Smooth muscle cell (in vitro differentiated cells): ENCODE results near the gene NR1I3. TPM values are rescaled to one million over a fixed set of nuclear protein-coding genes. Genes with fewer than 3 reads are reported as not detected.

Source experiments
- DNase-seq: peaks from one replicate; lab custom pipeline; 2025; ENCODE audit not compliant: unreplicated experiment; lab: John Stamatoyannopoulos, UW
- H2AFZ ChIP-seq: fragments of 200-600 bp; sonication (generic); 2 replicates; pipeline ENCODE4 v1.6.0; 2016; ENCODE audit warnings: antibody characterized with exemption, low read depth, mild to moderate bottlenecking
- H3F3A ChIP-seq: fragments of 200-600 bp; sonication (generic); 2 replicates; pipeline ENCODE4 v1.6.0; 2017; ENCODE audit warnings: antibody characterized with exemption, low read depth
- H3K27ac ChIP-seq: fragments of 200-600 bp; sonication (generic); 2 replicates; pipeline ENCODE4 v1.5.1; 2016; ENCODE audit warnings: low read depth, mild to moderate bottlenecking
- H3K27me3 ChIP-seq: fragments of 200-600 bp; sonication (generic); 2 replicates; pipeline ENCODE4 v1.6.1; 2016; ENCODE audit warnings: low read depth, mild to moderate bottlenecking
- H3K36me3 ChIP-seq: fragments of 200-600 bp; sonication (generic); 2 replicates; pipeline ENCODE4 v1.5.1; 2016; ENCODE audit warnings: low read depth
- H3K4me1 ChIP-seq: fragments of 200-600 bp; sonication (generic); 2 replicates; pipeline ENCODE4 v1.5.1; 2016; ENCODE audit warnings: low read depth
- H3K4me2 ChIP-seq: fragments of 200-600 bp; sonication (generic); 2 replicates; pipeline ENCODE4 v1.6.0; 2016; ENCODE audit warnings: mild to moderate bottlenecking
- H3K4me3 ChIP-seq: fragments of 200-600 bp; sonication (generic); 2 replicates; pipeline ENCODE4 v1.5.1; 2016; ENCODE audit warnings: mild to moderate bottlenecking
- H3K79me2 ChIP-seq: fragments of 200-600 bp; sonication (generic); 2 replicates; pipeline ENCODE4 v1.6.0; 2016; ENCODE audit warnings: low read depth, mild to moderate bottlenecking
- H3K9ac ChIP-seq: fragments of 200-600 bp; sonication (generic); 2 replicates; pipeline ENCODE4 v1.6.0; 2016; ENCODE audit warnings: low read depth
- H3K9me3 ChIP-seq: fragments of 200-600 bp; sonication (generic); replicated peaks from 2 replicates; pipeline ENCODE4 v1.5.1; 2016; ENCODE audit warnings: low read depth
- H4K20me1 ChIP-seq: fragments of 200-600 bp; sonication (generic); 2 replicates; pipeline ENCODE4 v1.6.0; 2016; ENCODE audit warnings: low read depth
- CTCF ChIP-seq: fragments of 200-600 bp; sonication (generic); IDR thresholded peaks from 2 replicates; pipeline ENCODE4 v1.5.1; 2017; ENCODE audit warnings: borderline replicate concordance, mild to moderate bottlenecking, antibody characterized with exemption; ENCODE audit not compliant: insufficient read depth, poor library complexity, severe bottlenecking
- WGBS: methylation state at CpG from one replicate; pipeline ENCODE4 v1.1.7; 2016; ENCODE audit warnings: low lambda C conversion rate; 5-methylcytosine and 5-hydroxymethylcytosine counted together
- polyA plus RNA-seq: library from polyadenylated mRNA; unstranded; fragments of >200 nt; fragmentation: Nextera tagmentation; extraction: Ambion mirVana; gene quantifications from 2 replicates; pipeline ENCODE4 v1.2.1, GENCODE V29; 2016
- total RNA-seq: library from RNA; depleted of rRNA; stranded (reverse); fragments of >200 nt; gene quantifications from 2 replicates; pipeline ENCODE4 v1.2.3, GENCODE V29; 2014

Gene NR1I3
- total and polyA plus RNA-seq, 2 experiments from 2014 or later, result 0.90 TPM; not detected in 1

- WGBS, result 63% methylated on average over 13 of the region's 15 CpGs
- H3K4me1 ChIP-seq, result peaks cover 18% of the 10 kb centered on the region
- H3K4me2 ChIP-seq, result no peak overlapping the region
- no peak for DNase-seq
- no peak overlapping the region for H3K4me3 ChIP-seq
- TF ChIP-seq CTCF, result peak; percentile 78
- H3K27me3 ChIP-seq, result no peaks in the 10 kb centered on the region
- H3K79me2 ChIP-seq, result peaks cover 6% of the 10 kb centered on the region
- H3K9me3 ChIP-seq, result no peaks in the 10 kb centered on the region
- H4K20me1 ChIP-seq, result no peaks in the 10 kb centered on the region
- H3K9ac ChIP-seq, result no peak overlapping the region
- H3K27ac ChIP-seq, result no peak overlapping the region
- no peaks in the 10 kb centered on the region for H3K36me3 ChIP-seq
- no peak overlapping the region for H2AFZ ChIP-seq
- peaks cover 7% of the 10 kb centered on the region for H3F3A ChIP-seq
Measured at GRCh38 chr1:161192476-161193465, 45.2 kb downstream of the NR1I3 start.

- Histone ChIP-seq H3K27ac (no peak overlapping the region), H3K36me3 (no peaks in the 10 kb centered on the region), H3K9me3 (no peaks in the 10 kb centered on the region), H3K4me3 (no peak overlapping the region), H3K4me1 (peaks cover 10% of the 10 kb centered on the region), H2AFZ (no peak overlapping the region), H3K27me3 (no peaks in the 10 kb centered on the region), H3K9ac (no peak overlapping the region), H4K20me1 (no peaks in the 10 kb centered on the region), H3F3A (no peaks in the 10 kb centered on the region), H3K4me2 (no peak overlapping the region), H3K79me2 (peaks cover 6% of the 10 kb centered on the region)
- DNase-seq, result no peak
- no peak for TF ChIP-seq CTCF
- WGBS, result 91% methylated on average over 8 of the region's 8 CpGs
Measured at GRCh38 chr1:161191971-161192370, 46.0 kb downstream of the NR1I3 start.

GRCh38 chr1:161190962-161191521 is 47.0 kb downstream of the NR1I3 start:
- no peak for TF ChIP-seq CTCF
- Histone ChIP-seq H3K9me3 (no peaks in the 10 kb centered on the region), H2AFZ (no peak overlapping the region), H3K9ac (no peak overlapping the region), H3K36me3 (no peaks in the 10 kb centered on the region), H3K4me1 (peaks cover under 1% of the 10 kb centered on the region), H3F3A (no peaks in the 10 kb centered on the region), H3K4me2 (no peak overlapping the region), H3K79me2 (peaks cover 1% of the 10 kb centered on the region), H3K27ac (no peak overlapping the region), H4K20me1 (no peaks in the 10 kb centered on the region), H3K4me3 (no peak overlapping the region), H3K27me3 (no peaks in the 10 kb centered on the region)
- 87% methylated on average over 22 of the region's 22 CpGs for WGBS
- no peak for DNase-seq
